Panc1 (cell line): ENCODE results near the gene ZBTB47.

Experiments
- POLR2AphosphoS5 ChIP-seq: IDR thresholded peaks from 2 replicates; pipeline ENCODE4 v1.6.1; 2012; ENCODE audit warnings: mild to moderate bottlenecking, low read depth, low read length, moderate library complexity
- REST ChIP-seq, 2 experiments: IDR thresholded peaks; 2 replicates each; pipeline ENCODE4 v1.6.1; 2011 to 2012; ENCODE audit warnings: low read depth in 2 of 2, control low read depth in 1 of 2, low read length in 1 of 2, mild to moderate bottlenecking in 1 of 2, moderate library complexity in 1 of 2; ENCODE audit not compliant: insufficient read depth in 1 of 2
- SIN3A ChIP-seq: IDR thresholded peaks from 2 replicates; pipeline ENCODE4 v1.6.1; 2012; ENCODE audit warnings: low read depth, mild to moderate bottlenecking, low read length, moderate library complexity, borderline replicate concordance; ENCODE audit not compliant: insufficient read depth
- TF ChIP-seq, protein P1 (sequence below): fragments of 450-650 bp; IDR thresholded peaks from 2 replicates; pipeline ENCODE4 v1.5.1; 2017; ENCODE audit warnings: mild to moderate bottlenecking

GRCh38 chr3:42674146-42674545 lies 20.6 kb downstream of the ZBTB47 start:
- TF ChIP-seq POLR2AphosphoS5 = no peak
- TF ChIP-seq, protein P1, sequence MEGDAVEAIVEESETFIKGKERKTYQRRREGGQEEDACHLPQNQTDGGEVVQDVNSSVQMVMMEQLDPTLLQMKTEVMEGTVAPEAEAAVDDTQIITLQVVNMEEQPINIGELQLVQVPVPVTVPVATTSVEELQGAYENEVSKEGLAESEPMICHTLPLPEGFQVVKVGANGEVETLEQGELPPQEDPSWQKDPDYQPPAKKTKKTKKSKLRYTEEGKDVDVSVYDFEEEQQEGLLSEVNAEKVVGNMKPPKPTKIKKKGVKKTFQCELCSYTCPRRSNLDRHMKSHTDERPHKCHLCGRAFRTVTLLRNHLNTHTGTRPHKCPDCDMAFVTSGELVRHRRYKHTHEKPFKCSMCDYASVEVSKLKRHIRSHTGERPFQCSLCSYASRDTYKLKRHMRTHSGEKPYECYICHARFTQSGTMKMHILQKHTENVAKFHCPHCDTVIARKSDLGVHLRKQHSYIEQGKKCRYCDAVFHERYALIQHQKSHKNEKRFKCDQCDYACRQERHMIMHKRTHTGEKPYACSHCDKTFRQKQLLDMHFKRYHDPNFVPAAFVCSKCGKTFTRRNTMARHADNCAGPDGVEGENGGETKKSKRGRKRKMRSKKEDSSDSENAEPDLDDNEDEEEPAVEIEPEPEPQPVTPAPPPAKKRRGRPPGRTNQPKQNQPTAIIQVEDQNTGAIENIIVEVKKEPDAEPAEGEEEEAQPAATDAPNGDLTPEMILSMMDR = no peak
- no peak for TF ChIP-seq REST (IDR thresholded peaks at IDR 0.05; ENCODE audit: insufficient read depth in 1 of 2, low read depth in 2 of 2, low read length in 1 of 2)
- no peak for TF ChIP-seq SIN3A
